Skeletal muscle tissue (tissue), 4 donors: ENCODE data around the gene SUN1. TPM values are rescaled to one million over a fixed set of nuclear protein-coding genes. Genes with fewer than 3 reads are reported as not detected.

Source experiments
- H3K27ac ChIP-seq: one replicate; pipeline ENCODE4 v1.7.0; 2013; ENCODE audit warnings: mild to moderate bottlenecking, low read depth, low read length, inconsistent platforms
- H3K27me3 ChIP-seq, 3 donors: one replicate each; pipeline ENCODE4 v1.7.0; 2013; ENCODE audit warnings: low read length in 3 of 3; ENCODE audit not compliant: control insufficient read depth in 3 of 3, insufficient read depth in 3 of 3
- H3K36me3 ChIP-seq, 3 donors: one replicate each; pipeline ENCODE4 v1.7.0; 2013; ENCODE audit warnings: low read length in 3 of 3; ENCODE audit not compliant: control insufficient read depth in 3 of 3, insufficient read depth in 3 of 3
- H3K4me1 ChIP-seq, 3 donors: one replicate each; pipeline ENCODE4 v1.7.0; 2013; ENCODE audit warnings: low read length in 3 of 3, mild to moderate bottlenecking in 3 of 3; ENCODE audit not compliant: control insufficient read depth in 3 of 3, insufficient read depth in 3 of 3
- H3K4me3 ChIP-seq, 3 donors: one replicate each; pipeline ENCODE4 v1.7.0; 2013; ENCODE audit warnings: low read length in 3 of 3
- H3K9ac ChIP-seq, 3 donors: one replicate each; pipeline ENCODE4 v1.7.0; 2013; ENCODE audit warnings: low read length in 3 of 3, mild to moderate bottlenecking in 3 of 3, moderate library complexity in 2 of 3, low read depth in 1 of 3
- H3K9me3 ChIP-seq, 3 donors: one replicate each; pipeline ENCODE4 v1.7.0; 2013; ENCODE audit warnings: low read length in 3 of 3; ENCODE audit not compliant: control insufficient read depth in 3 of 3
- total RNA-seq: library from RNA; depleted of rRNA; stranded (reverse); fragments of >200 nt; gene quantifications from one replicate; pipeline ENCODE4 v1.2.3, GENCODE V29; 2014
- donor health status: Osteomylitis.

Gene SUN1
- total RNA-seq, 1 donor from 2014 or later: 180 TPM

- H3K9ac ChIP-seq: no peak overlapping the region
- peak overlapping the region; percentile 95 for H3K27ac ChIP-seq
- H3K36me3 ChIP-seq: peaks cover 0 to 16% (median 14%) of the 10 kb centered on the region in 3 donors
Observed at GRCh38 chr7:832968-833424, 720 bp downstream of the SUN1 start.

DNA sequence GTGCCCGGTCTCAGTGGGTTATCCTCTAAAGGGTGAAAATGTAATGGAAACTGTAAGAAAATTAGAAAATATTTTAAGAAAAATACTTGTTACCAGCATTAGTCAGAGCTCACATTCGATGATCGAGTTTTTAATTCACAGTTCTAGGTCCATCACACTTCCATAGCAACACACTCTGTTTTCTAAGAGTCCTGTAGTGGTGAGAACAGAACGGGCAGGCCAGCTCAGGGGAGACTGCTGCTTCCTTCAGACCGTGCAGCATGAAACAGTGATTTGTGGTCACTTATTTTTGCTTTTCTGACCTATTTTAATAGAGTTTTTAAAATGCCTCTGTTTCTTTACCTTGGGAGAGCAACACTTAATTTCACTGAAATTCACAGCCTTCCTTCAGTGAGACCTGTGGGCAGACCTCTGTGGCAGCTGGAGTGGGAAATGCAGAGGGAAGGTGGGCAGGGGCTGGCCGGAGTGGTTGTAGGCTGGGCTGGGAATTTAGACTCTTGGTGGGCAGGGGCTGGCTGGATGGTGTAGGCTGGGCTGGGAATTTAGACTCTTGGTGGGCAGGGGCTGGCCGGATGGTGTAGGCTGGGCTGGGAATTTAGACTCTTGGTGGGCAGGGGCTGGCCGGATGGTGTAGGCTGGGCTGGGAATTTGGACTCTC, 1.5 kb downstream of the SUN1 start:
- H3K9me3 ChIP-seq: no peaks in the 10 kb centered on the region
- H3K27me3 ChIP-seq: no peaks in the 10 kb centered on the region
- H3K4me1 ChIP-seq: peaks cover 64 to 81% (median 80%) of the 10 kb centered on the region in 3 donors
- H3K36me3 ChIP-seq: peaks cover 3 to 17% (median 16%) of the 10 kb centered on the region in 3 donors
- H3K4me3 ChIP-seq: no peak overlapping the region
- peak overlapping the region; percentile 95 for H3K27ac ChIP-seq
- H3K9ac ChIP-seq: peak overlapping the region in 1 of 3 donors; percentile 32

More at GRCh38 chr7:832968-833424, 720 bp downstream of the SUN1 start:
- peaks cover 64 to 80% (median 79%) of the 10 kb centered on the region in 3 donors for H3K4me1 ChIP-seq
- H3K27me3 ChIP-seq: no peaks in the 10 kb centered on the region
- no peaks in the 10 kb centered on the region for H3K9me3 ChIP-seq
- no peak overlapping the region for H3K4me3 ChIP-seq

GRCh38 chr7:834277-834676, 2.0 kb downstream of the SUN1 start:
- Histone ChIP-seq H3K36me3 (peaks cover 8 to 22% (median 22%) of the 10 kb centered on the region in 3 donors), H3K27ac (peak overlapping the region; percentile 95), H3K9ac (peak overlapping the region in 2 of 3 donors; percentile 7 to 50), H3K4me1 (peaks cover 61 to 81% (median 78%) of the 10 kb centered on the region in 3 donors), H3K27me3 (no peaks in the 10 kb centered on the region), H3K4me3 (no peak overlapping the region), H3K9me3 (no peaks in the 10 kb centered on the region)

- Histone ChIP-seq H3K36me3 (peaks cover 12 to 27% (median 25%) of the 10 kb centered on the region in 3 donors), H3K9ac (peak overlapping the region in 1 of 3 donors; percentile 25), H3K4me1 (peaks cover 56 to 78% (median 73%) of the 10 kb centered on the region in 3 donors), H3K27me3 (no peaks in the 10 kb centered on the region), H3K27ac (peak overlapping the region; percentile 67), H3K9me3 (no peaks in the 10 kb centered on the region), H3K4me3 (no peak overlapping the region)
Observed at GRCh38 chr7:835021-835420, 2.7 kb downstream of the SUN1 start.

DNA sequence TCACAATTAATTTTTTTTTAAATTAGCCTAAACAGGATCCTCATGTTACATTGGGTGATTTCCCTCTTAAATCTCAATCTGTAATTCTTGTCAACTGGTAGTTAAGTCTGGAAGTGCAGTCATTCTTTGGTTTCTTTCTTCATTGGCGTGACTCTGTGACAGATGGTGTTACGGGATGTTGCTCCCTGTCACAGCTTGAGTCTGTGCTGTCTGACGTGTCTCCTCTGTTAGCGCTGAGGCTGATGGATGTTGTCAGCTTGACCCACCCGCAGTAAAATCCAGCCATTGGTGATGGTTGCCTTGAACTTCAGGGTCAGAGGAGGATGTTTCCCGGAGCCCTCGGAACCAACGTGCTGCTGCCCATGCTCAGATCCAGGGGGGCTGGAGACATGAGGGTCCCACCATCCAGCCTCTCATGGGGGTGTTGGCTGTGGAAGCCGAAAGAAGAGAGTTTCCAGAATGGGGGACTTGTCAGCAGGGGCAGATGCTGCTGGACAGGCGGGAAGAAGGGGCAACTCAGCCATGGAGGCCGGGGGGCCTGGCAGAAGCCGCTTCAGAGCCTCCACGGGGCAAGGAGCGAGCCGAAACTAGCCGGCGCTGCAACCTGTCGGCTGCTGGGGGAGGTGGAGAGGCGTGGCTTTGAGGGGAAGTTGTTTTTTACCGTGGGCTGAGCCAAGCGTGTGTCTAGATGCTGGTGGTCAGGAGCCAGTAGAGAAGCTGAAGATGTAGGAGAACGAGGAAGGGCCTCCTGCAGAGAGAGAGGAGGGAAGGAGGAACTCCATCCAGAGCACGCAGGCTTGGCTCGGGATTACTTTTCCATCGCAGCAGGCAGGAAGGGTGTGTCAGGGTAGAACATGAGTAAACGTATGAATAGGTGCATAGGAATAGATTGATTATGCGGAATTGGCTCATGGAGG, 3.5 kb downstream of the SUN1 start:
- H3K27ac ChIP-seq: peak overlapping the region; percentile 67
- no peaks in the 10 kb centered on the region for H3K9me3 ChIP-seq
- H3K36me3 ChIP-seq: peaks cover 16 to 31% (median 29%) of the 10 kb centered on the region in 3 donors
- H3K4me3 ChIP-seq: peak overlapping the region in 2 of 3 donors; percentile 11 to 13
- peak overlapping the region in 2 of 3 donors; percentile 20 to 60 for H3K9ac ChIP-seq
- no peaks in the 10 kb centered on the region for H3K27me3 ChIP-seq
- peaks cover 49 to 71% (median 66%) of the 10 kb centered on the region in 3 donors for H3K4me1 ChIP-seq

DNA sequence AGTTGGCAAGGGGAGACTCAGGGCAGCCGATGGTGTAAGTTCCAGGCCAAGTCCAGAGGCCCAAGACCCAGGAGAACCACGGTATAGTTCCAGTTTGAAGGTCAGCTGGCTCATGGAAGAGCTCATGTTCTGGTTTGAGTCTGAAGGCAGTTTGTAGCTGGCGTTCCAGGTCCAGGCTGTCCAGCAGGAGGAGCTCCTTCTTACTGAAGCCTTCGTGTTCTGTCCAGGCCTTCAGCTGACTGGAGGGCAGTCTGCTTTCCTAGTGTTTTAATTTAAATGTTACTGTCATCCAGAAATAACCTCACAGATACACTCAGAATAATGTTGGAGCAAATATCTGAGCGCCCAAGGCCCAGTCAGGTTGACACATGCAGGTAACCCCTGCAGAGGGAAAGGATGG, 4.2 kb downstream of the SUN1 start:
- Histone ChIP-seq H3K27ac (peak overlapping the region; percentile 67), H3K4me1 (peaks cover 44 to 64% (median 59%) of the 10 kb centered on the region in 3 donors), H3K36me3 (peaks cover 16 to 31% (median 29%) of the 10 kb centered on the region in 3 donors), H3K9ac (peak overlapping the region in 2 of 3 donors; percentile 25 to 60), H3K4me3 (peak overlapping the region in 2 of 3 donors; percentile 11 to 13), H3K27me3 (no peaks in the 10 kb centered on the region), H3K9me3 (no peaks in the 10 kb centered on the region)

DNA sequence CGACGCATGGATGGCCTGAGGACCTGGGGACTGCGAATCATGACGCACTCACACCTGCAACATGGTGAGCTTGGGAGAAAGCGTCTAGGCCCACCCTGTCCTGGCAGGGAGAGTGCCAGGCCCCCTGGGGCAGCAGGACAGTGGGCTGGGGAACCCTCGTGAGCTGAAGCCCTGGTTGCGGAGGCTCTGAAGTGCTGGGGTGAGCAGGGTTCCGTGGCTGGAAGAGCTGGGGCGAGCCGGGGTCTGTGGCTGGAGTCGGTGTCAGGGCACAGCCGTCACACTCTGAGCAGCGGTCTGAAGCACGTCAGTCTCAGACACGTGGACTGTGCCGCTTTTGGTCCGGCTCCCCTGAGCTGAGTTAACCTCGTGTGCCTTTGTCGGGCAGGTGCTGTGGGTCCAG, 4.7 kb downstream of the SUN1 start:
- H3K9ac ChIP-seq: peak overlapping the region in 2 of 3 donors; percentile 25 to 60
- H3K9me3 ChIP-seq: no peaks in the 10 kb centered on the region
- H3K27me3 ChIP-seq: no peaks in the 10 kb centered on the region
- peaks cover 19 to 33% (median 32%) of the 10 kb centered on the region in 3 donors for H3K36me3 ChIP-seq
- H3K4me3 ChIP-seq: no peak overlapping the region
- H3K4me1 ChIP-seq: peaks cover 39 to 60% (median 57%) of the 10 kb centered on the region in 3 donors
- peak overlapping the region; percentile 67 for H3K27ac ChIP-seq

DNA sequence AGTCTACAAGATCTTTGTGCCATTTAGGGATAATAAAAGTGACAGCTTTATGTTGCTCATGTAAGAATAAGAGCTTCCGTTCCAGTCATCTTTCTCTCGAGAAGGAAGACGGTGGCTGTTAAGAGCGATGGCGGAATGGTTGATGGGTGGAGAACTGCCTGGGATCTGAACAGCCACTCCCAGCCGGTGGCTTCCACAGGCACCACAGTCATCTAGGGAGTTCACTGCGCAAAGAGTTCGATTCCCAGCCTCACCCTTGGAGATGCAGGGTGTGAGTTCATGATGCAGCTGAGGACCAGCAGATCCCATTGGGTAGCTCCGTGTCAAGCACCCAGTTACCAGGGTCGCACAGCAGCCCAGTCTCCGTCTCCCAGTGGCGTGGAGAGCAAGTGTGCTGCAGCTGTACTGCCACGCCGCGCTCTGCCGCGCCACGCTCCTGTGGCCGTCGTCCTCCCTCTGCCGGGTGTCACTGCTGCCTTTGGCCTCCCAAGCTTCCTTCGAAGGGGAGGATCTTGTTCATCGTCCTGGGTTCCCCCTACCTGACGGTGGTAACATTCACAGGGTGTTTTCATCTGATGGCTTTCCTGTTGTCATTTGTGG, 7.8 kb downstream of the SUN1 start:
- Histone ChIP-seq H3K9me3 (no peaks in the 10 kb centered on the region), H3K27me3 (no peaks in the 10 kb centered on the region), H3K4me1 (peaks cover 24 to 44% (median 41%) of the 10 kb centered on the region in 3 donors), H3K36me3 (peaks cover 49 to 56% (median 56%) of the 10 kb centered on the region in 3 donors), H3K27ac (no peak overlapping the region), H3K9ac (no peak overlapping the region), H3K4me3 (no peak overlapping the region)

- H3K4me1 ChIP-seq: peaks cover 10 to 28% (median 24%) of the 10 kb centered on the region in 3 donors
- H3K4me3 ChIP-seq: no peak overlapping the region
- H3K27ac ChIP-seq: no peak overlapping the region
- peak overlapping the region in 1 of 3 donors; percentile 33 for H3K9ac ChIP-seq
- H3K36me3 ChIP-seq: peaks cover 51 to 56% (median 54%) of the 10 kb centered on the region in 3 donors
- no peaks in the 10 kb centered on the region for H3K9me3 ChIP-seq
- no peaks in the 10 kb centered on the region for H3K27me3 ChIP-seq
Observed at GRCh38 chr7:841943-842342, 9.7 kb downstream of the SUN1 start.
